BLaER1 treated with 17β-estradiol and CSF1 and Interleukin-3, amounts not matched to agents 10 nM and 100 nM (cell line): ENCODE results near the gene KPTN.

ENCODE experiments used
- H3K27ac ChIP-seq, 11 experiments: shearing (Covaris generic); formaldehyde crosslinking; 2 replicates each; pipeline ENCODE4 v1.8.1; 2022
- H3K27me3 ChIP-seq, 11 experiments: shearing (Covaris generic); formaldehyde crosslinking; 2 replicates each; pipeline ENCODE4 v1.8.1; 2022
- H3K36me3 ChIP-seq, 11 experiments: shearing (Covaris generic); formaldehyde crosslinking; 2 replicates each; pipeline ENCODE4 v1.8.1; 2022
- H3K4me1 ChIP-seq, 10 experiments: shearing (Covaris generic); formaldehyde crosslinking; 2 replicates each; pipeline ENCODE4 v1.8.1; 2022
- H3K4me2 ChIP-seq, 11 experiments: shearing (Covaris generic); formaldehyde crosslinking; 2 replicates each; pipeline ENCODE4 v1.8.1; 2022
- H3K4me3 ChIP-seq, 10 experiments: shearing (Covaris generic); formaldehyde crosslinking; 2 replicates each; pipeline ENCODE4 v1.8.1; 2022
- H3K9ac ChIP-seq, 11 experiments: shearing (Covaris generic); formaldehyde crosslinking; 2 replicates each; pipeline ENCODE4 v1.8.1; 2022
- H3K9me3 ChIP-seq, 11 experiments: shearing (Covaris generic); formaldehyde crosslinking; replicated peaks in 1 of 11; 2 replicates each; pipeline ENCODE4 v1.8.1; 2022
- H4K20me1 ChIP-seq, 11 experiments: shearing (Covaris generic); formaldehyde crosslinking; 2 replicates each; pipeline ENCODE4 v1.8.1; 2022
- Cebpa-rat ChIP-seq, 11 experiments: shearing (Covaris generic); IDR thresholded peaks; 2 replicates each; pipeline ENCODE4 v1.8.1; 2022

KPTN gene

GRCh38 chr19:47461876-47462275 lies 22.1 kb downstream of the KPTN start:
- Histone ChIP-seq H3K4me1 (no peaks in the 10 kb centered on the region), H3K9ac (no peak overlapping the region), H3K4me2 (no peak overlapping the region), H3K4me3 (no peak overlapping the region), H4K20me1 (peaks cover 0 to 8% (median 0%) of the 10 kb centered on the region in 11 experiments; a peak in 4 of 22 replicates), H3K27me3 (peaks cover 27 to 39% (median 33%) of the 10 kb centered on the region in 11 experiments), H3K36me3 (no peaks in the 10 kb centered on the region), H3K9me3 (peaks cover 0 to 6% (median 5%) of the 10 kb centered on the region in 11 experiments; a peak in 15 of 22 replicates), H3K27ac (no peak overlapping the region)
- no peak for TF ChIP-seq Cebpa-rat (IDR thresholded peaks at IDR 0.05)

GRCh38 chr19:47459477-47459876 lies 24.5 kb downstream of the KPTN start:
- Histone ChIP-seq H3K4me3 (no peak overlapping the region), H3K9ac (no peak overlapping the region), H3K4me2 (no peak overlapping the region), H3K36me3 (no peaks in the 10 kb centered on the region), H3K27me3 (peaks cover 43 to 57% (median 56%) of the 10 kb centered on the region in 11 experiments), H4K20me1 (peaks cover 0 to 5% (median 0%) of the 10 kb centered on the region in 11 experiments; a peak in 2 of 22 replicates), H3K4me1 (no peaks in the 10 kb centered on the region), H3K9me3 (peaks cover 15 to 25% (median 23%) of the 10 kb centered on the region in 11 experiments), H3K27ac (no peak overlapping the region)
- TF ChIP-seq Cebpa-rat (IDR thresholded peaks at IDR 0.05) = no peak

- peaks cover 15 to 25% (median 23%) of the 10 kb centered on the region in 11 experiments for H3K9me3 ChIP-seq
- no peaks in the 10 kb centered on the region for H3K36me3 ChIP-seq
- no peak overlapping the region for H3K4me2 ChIP-seq
- H3K9ac ChIP-seq = no peak overlapping the region
- no peak for TF ChIP-seq Cebpa-rat (IDR thresholded peaks at IDR 0.05)
- no peak overlapping the region for H3K27ac ChIP-seq
- no peaks in the 10 kb centered on the region for H3K4me1 ChIP-seq
- peaks cover 43 to 64% (median 61%) of the 10 kb centered on the region in 11 experiments for H3K27me3 ChIP-seq
- H3K4me3 ChIP-seq = no peak overlapping the region
- H4K20me1 ChIP-seq = peaks cover 0 to 5% (median 0%) of the 10 kb centered on the region in 11 experiments; a peak in 3 of 22 replicates
These were observed 25.3 kb downstream of the KPTN start for GRCh38 chr19:47458672-47459071.

GRCh38 chr19:47456721-47457474 lies 27.1 kb downstream of the KPTN start:
- Histone ChIP-seq H3K9me3 (peaks cover 15 to 25% (median 23%) of the 10 kb centered on the region in 11 experiments), H3K27ac (no peak overlapping the region), H3K4me1 (no peaks in the 10 kb centered on the region), H3K4me2 (no peak overlapping the region), H3K36me3 (no peaks in the 10 kb centered on the region), H3K9ac (no peak overlapping the region), H3K27me3 (peaks cover 43 to 73% (median 61%) of the 10 kb centered on the region in 11 experiments), H4K20me1 (peaks cover 0 to 5% (median 0%) of the 10 kb centered on the region in 11 experiments; a peak in 3 of 22 replicates), H3K4me3 (no peak overlapping the region)
- TF ChIP-seq Cebpa-rat (IDR thresholded peaks at IDR 0.05) = no peak

GRCh38 chr19:47450478-47450877 lies 33.5 kb downstream of the KPTN start:
- TF ChIP-seq Cebpa-rat (IDR thresholded peaks at IDR 0.05) = no peak
- Histone ChIP-seq H3K4me3 (no peak overlapping the region), H3K9ac (no peak overlapping the region), H4K20me1 (peaks cover 0 to 15% (median 3%) of the 10 kb centered on the region in 11 experiments; a peak in 6 of 22 replicates), H3K27me3 (peaks cover 29 to 89% (median 61%) of the 10 kb centered on the region in 11 experiments), H3K4me2 (no peak overlapping the region), H3K27ac (no peak overlapping the region), H3K4me1 (peaks cover 7 to 13% (median 11%) of the 10 kb centered on the region in 10 experiments), H3K36me3 (no peaks in the 10 kb centered on the region), H3K9me3 (peaks cover 2 to 6% (median 4%) of the 10 kb centered on the region in 11 experiments)

GRCh38 chr19:47448360-47448727 lies 35.7 kb downstream of the KPTN start:
- Histone ChIP-seq H3K9me3 (no peaks in the 10 kb centered on the region; a peak in 1 of 22 replicates), H4K20me1 (peaks cover 0 to 26% (median 6%) of the 10 kb centered on the region in 11 experiments; a peak in 10 of 22 replicates), H3K27ac (no peak overlapping the region), H3K27me3 (peaks cover 47 to 89% (median 67%) of the 10 kb centered on the region in 11 experiments), H3K4me1 (peaks cover 13 to 24% (median 21%) of the 10 kb centered on the region in 10 experiments), H3K36me3 (no peaks in the 10 kb centered on the region), H3K4me3 (no peak overlapping the region), H3K9ac (no peak overlapping the region), H3K4me2 (no peak overlapping the region)
- TF ChIP-seq Cebpa-rat (IDR thresholded peaks at IDR 0.05) = no peak

GRCh38 chr19:47447470-47448359 lies 36.3 kb downstream of the KPTN start:
- Histone ChIP-seq H3K27ac (no peak overlapping the region), H3K4me3 (no peak overlapping the region), H3K9me3 (no peaks in the 10 kb centered on the region; a peak in 1 of 22 replicates), H3K27me3 (peaks cover 53 to 91% (median 73%) of the 10 kb centered on the region in 11 experiments), H3K4me2 (no peak overlapping the region), H3K36me3 (no peaks in the 10 kb centered on the region), H3K9ac (no peak overlapping the region), H4K20me1 (peaks cover 0 to 32% (median 6%) of the 10 kb centered on the region in 11 experiments; a peak in 10 of 22 replicates), H3K4me1 (peaks cover 13 to 24% (median 21%) of the 10 kb centered on the region in 10 experiments)
- no peak for TF ChIP-seq Cebpa-rat (IDR thresholded peaks at IDR 0.05)

GRCh38 chr19:47446534-47447469 lies 37.2 kb downstream of the KPTN start:
- peak overlapping the region in 10 of 11 experiments; percentile 62 to 90 (median 72); a peak in 20 of 22 replicates for H3K4me2 ChIP-seq
- no peak overlapping the region for H3K9ac ChIP-seq
- H3K36me3 ChIP-seq = no peaks in the 10 kb centered on the region
- H3K9me3 ChIP-seq = no peaks in the 10 kb centered on the region; a peak in 1 of 22 replicates
- TF ChIP-seq Cebpa-rat (IDR thresholded peaks at IDR 0.05) = no peak
- H3K27ac ChIP-seq = no peak overlapping the region
- no peak overlapping the region for H3K4me3 ChIP-seq
- peaks cover 62 to 100% (median 82%) of the 10 kb centered on the region in 11 experiments for H3K27me3 ChIP-seq
- H4K20me1 ChIP-seq = peaks cover 0 to 35% (median 6%) of the 10 kb centered on the region in 11 experiments; a peak in 11 of 22 replicates
- H3K4me1 ChIP-seq = peaks cover 13 to 24% (median 21%) of the 10 kb centered on the region in 10 experiments
